ENCODE measurements around the gene GPR155.

Gene GPR155

DNA sequence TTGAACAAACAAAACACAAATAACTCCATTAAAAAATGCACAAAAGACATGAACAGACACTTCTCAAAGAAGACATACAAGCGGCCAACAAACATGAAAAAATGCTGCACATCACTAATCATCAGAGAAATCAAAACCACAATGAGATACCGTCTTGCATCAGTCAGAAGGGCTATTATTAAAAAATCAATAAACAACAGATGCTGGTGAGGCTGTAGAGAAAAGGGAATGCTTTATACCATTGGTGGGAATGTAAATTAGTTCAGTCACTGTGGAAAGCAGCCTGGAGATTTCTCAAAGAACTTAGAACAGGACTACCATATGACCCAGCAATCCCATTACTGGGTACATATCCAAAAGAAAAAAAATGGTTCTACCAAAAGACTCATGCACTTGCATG is 37.8 kb downstream of the GPR155 start:
- Histone ChIP-seq H3K36me3 (no peaks in the 10 kb centered on the region), H3K27me3 (ENCODE audit: insufficient read depth, low read depth, severe bottlenecking) (no peaks in the 10 kb centered on the region), H3K9me3 (ENCODE audit: severe bottlenecking) (no peaks in the 10 kb centered on the region), H3K27ac (no peak overlapping the region), H3K4me3 (ENCODE audit: low read depth, low read length) (no peak overlapping the region)
- TF ChIP-seq, protein P1, sequence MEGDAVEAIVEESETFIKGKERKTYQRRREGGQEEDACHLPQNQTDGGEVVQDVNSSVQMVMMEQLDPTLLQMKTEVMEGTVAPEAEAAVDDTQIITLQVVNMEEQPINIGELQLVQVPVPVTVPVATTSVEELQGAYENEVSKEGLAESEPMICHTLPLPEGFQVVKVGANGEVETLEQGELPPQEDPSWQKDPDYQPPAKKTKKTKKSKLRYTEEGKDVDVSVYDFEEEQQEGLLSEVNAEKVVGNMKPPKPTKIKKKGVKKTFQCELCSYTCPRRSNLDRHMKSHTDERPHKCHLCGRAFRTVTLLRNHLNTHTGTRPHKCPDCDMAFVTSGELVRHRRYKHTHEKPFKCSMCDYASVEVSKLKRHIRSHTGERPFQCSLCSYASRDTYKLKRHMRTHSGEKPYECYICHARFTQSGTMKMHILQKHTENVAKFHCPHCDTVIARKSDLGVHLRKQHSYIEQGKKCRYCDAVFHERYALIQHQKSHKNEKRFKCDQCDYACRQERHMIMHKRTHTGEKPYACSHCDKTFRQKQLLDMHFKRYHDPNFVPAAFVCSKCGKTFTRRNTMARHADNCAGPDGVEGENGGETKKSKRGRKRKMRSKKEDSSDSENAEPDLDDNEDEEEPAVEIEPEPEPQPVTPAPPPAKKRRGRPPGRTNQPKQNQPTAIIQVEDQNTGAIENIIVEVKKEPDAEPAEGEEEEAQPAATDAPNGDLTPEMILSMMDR (IDR thresholded peaks at IDR 0.05; ENCODE audit: low read depth, low read length), result no peak
- no peak for DNase-seq

DNA sequence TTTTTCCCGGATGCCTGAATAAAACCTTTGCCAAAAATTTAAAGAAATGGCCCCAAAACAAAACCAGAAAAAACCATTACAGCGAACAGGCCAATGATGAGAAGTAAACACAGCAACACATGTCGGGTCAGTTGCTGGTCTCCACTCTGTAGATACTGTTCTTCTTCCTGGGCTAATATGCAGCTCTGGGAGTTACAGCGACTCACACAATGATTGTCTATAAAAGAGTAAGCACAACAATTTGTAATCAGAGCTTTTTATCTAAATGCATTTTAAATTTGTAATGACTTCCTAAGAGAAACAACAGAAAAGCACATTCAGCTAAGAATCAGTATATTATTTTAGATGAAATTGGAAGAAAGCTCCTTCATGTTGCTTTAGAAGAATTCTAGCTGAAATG is 40.3 kb downstream of the GPR155 start:
- no peak overlapping the region for H3K4me3 ChIP-seq (ENCODE audit: low read depth, low read length)

GRCh38 chr2:174445248-174445647 is 41.6 kb downstream of the GPR155 start:
- DNase-seq, result no peak
- Histone ChIP-seq H3K9me3 (ENCODE audit: severe bottlenecking) (no peaks in the 10 kb centered on the region), H3K27ac (no peak overlapping the region), H3K36me3 (no peaks in the 10 kb centered on the region), H3K4me3 (ENCODE audit: low read depth, low read length) (no peak overlapping the region), H3K27me3 (ENCODE audit: insufficient read depth, low read depth, severe bottlenecking) (no peaks in the 10 kb centered on the region)
- TF ChIP-seq, protein P1 (IDR thresholded peaks at IDR 0.05; ENCODE audit: low read depth, low read length), result no peak

More for the DNA sequence above, 40.3 kb downstream of the GPR155 start:
- no peaks in the 10 kb centered on the region for H3K36me3 ChIP-seq
- H3K27ac ChIP-seq, result no peak overlapping the region
- H3K27me3 ChIP-seq (ENCODE audit: insufficient read depth, low read depth, severe bottlenecking), result no peaks in the 10 kb centered on the region
- no peak for DNase-seq
- no peaks in the 10 kb centered on the region for H3K9me3 ChIP-seq (ENCODE audit: severe bottlenecking)
- TF ChIP-seq, protein P1 (IDR thresholded peaks at IDR 0.05; ENCODE audit: low read depth, low read length), result no peak

- no peak overlapping the region for H3K27ac ChIP-seq
- no peaks in the 10 kb centered on the region for H3K9me3 ChIP-seq (ENCODE audit: severe bottlenecking)
- no peaks in the 10 kb centered on the region for H3K36me3 ChIP-seq
- no peak for DNase-seq
- TF ChIP-seq, protein P1 (IDR thresholded peaks at IDR 0.05; ENCODE audit: low read depth, low read length), result no peak
- no peaks in the 10 kb centered on the region for H3K27me3 ChIP-seq (ENCODE audit: insufficient read depth, low read depth, severe bottlenecking)
- no peak overlapping the region for H3K4me3 ChIP-seq (ENCODE audit: low read depth, low read length)
These were observed 42.1 kb downstream of the GPR155 start for GRCh38 chr2:174444761-174445160.

- no peaks in the 10 kb centered on the region for H3K9me3 ChIP-seq (ENCODE audit: severe bottlenecking)
- TF ChIP-seq, protein P1 (IDR thresholded peaks at IDR 0.05; ENCODE audit: low read depth, low read length), result no peak
- no peak overlapping the region for H3K4me3 ChIP-seq (ENCODE audit: low read depth, low read length)
- no peaks in the 10 kb centered on the region for H3K27me3 ChIP-seq (ENCODE audit: insufficient read depth, low read depth, severe bottlenecking)
- H3K27ac ChIP-seq, result no peak overlapping the region
- no peak for DNase-seq
- no peaks in the 10 kb centered on the region for H3K36me3 ChIP-seq
These were observed 44.0 kb downstream of the GPR155 start for GRCh38 chr2:174442546-174443510.

Measured in WERI-Rb-1 (cell line).